Activated T-cell treated with anti-CD3 and anti-CD28 coated beads, Interleukin-2, amount 50 U/mL, for 4 hours (primary cell): ENCODE results near the gene GXYLT1. TPM values are rescaled to one million over a fixed set of nuclear protein-coding genes. Genes with fewer than 3 reads are reported as not detected.
"Not testable (repeated sequence)": the region's sequence is repeated elsewhere in the genome, so short reads cannot be mapped to it uniquely, and the experiment has no call there.

Experiments used
- ATAC-seq, 2 donors: fragments of 200-7000 bp; cut with Tn5 transposase; one replicate each; pipeline ENCODE4 v1.10.0; 2021
- DNase-seq: peaks from one replicate; pipeline ENCODE4 v3.0.0-alpha.2; 2020
- H3K27me3 Mint-ChIP-seq: one replicate; pipeline ENCODE4 v1.8.0; 2021; ENCODE audit warnings: low read depth, mixed read lengths
- H3K36me3 Mint-ChIP-seq: one replicate; pipeline ENCODE4 v1.8.0; 2022; ENCODE audit warnings: mixed read lengths; ENCODE audit not compliant: insufficient read depth
- H3K4me1 Mint-ChIP-seq: one replicate; pipeline ENCODE4 v1.8.0; 2021; ENCODE audit warnings: low read depth, mixed read lengths
- H3K4me3 Mint-ChIP-seq: one replicate; pipeline ENCODE4 v1.8.0; 2021; ENCODE audit warnings: mild to moderate bottlenecking, moderate library complexity, mixed read lengths
- H3K9me3 Mint-ChIP-seq: one replicate; pipeline ENCODE4 v1.8.0; 2021; ENCODE audit warnings: mixed read lengths
- total RNA-seq, 3 donors: library from RNA; stranded (reverse); gene quantifications; one replicate each; pipeline ENCODE4 v1.2.1, GENCODE V29; 2021

The GXYLT1 gene
- total RNA-seq, 3 donors from 2014 or later, result 7.3 to 8.7 (median 8.0) TPM

DNA sequence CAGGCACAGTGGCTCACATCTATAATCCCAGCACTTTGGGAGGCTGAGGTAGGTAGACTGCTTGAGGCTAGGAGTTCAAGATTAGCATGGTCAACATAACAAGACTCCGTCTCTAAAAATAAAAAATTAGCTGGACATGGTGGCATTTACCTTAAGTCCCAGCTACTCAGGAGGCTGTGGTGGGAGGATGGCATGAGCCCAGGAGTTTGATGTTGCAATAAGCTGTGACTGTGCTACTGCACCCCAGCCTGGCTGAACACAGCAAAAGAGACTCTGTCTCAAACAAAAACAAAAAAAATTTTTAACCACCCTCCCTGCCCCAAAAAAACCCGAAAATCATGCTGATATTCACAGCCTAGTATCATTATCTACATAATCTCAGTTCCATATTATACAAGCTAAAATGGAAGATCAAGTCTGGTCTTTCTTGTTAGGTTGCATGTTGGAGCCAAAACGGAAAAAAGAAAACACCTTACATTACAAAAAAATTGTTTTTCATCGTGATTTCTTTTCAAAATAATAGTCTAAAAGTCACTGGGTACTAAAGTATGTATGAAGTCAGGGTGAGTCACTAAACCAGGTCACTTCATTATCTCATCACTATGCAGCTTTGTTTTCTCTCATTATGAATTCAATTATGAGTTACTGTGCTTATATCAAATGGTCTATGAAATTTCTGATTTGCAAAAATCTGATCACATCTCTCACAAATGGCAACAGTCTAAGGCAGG, 13.8 kb downstream of the GXYLT1 start:
- DNase-seq (no peak), ATAC-seq (peak; percentile 61 to 65)
- Mint-ChIP-seq H3K4me1 (peaks cover 39% of the 10 kb centered on the region), H3K9me3 (no peaks in the 10 kb centered on the region), H3K27me3 (no peaks in the 10 kb centered on the region), H3K36me3 (peaks cover 7% of the 10 kb centered on the region), H3K4me3 (no peak overlapping the region)

DNA sequence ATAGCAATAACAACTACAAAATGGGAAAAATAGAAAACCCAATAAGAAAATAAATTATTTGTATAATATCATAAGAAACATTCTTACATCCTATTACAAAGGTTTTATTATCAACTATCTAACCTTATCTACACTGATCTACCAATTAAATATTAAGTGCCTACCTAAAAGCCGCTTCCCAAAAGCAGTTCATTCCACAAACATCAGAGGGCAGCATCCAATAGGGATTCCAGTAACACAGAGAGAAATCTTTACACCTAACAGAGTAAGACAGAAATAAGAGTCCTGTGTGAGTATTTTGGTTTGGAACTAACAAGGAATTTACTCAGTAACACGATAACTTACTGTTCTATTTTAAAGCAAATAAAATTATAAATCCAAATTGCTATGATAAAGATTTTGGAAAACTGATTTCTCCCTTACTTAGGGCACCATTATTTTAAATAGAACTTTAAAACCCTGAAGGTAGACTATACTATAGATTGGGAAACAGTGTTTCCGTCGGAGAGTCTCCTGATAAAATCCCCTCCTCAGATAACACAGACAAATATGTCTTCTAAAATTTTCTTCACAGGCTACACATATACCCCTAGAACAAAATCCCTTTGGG, 15.0 kb downstream of the GXYLT1 start:
- H3K4me1 Mint-ChIP-seq, result peaks cover 36% of the 10 kb centered on the region
- no peaks in the 10 kb centered on the region for H3K9me3 Mint-ChIP-seq
- ATAC-seq (no peak), DNase-seq (no peak)
- no peak overlapping the region for H3K4me3 Mint-ChIP-seq
- peaks cover 6% of the 10 kb centered on the region for H3K36me3 Mint-ChIP-seq
- H3K27me3 Mint-ChIP-seq, result no peaks in the 10 kb centered on the region

- DNase-seq, result no peak
- no peak for ATAC-seq
- Mint-ChIP-seq H3K4me3 (no peak overlapping the region), H3K4me1 (peaks cover 31% of the 10 kb centered on the region), H3K9me3 (no peaks in the 10 kb centered on the region), H3K36me3 (peaks cover 3% of the 10 kb centered on the region), H3K27me3 (no peaks in the 10 kb centered on the region)
Observed at GRCh38 chr12:42128888-42129287, 15.8 kb downstream of the GXYLT1 start.

GRCh38 chr12:42128327-42128726, 16.3 kb downstream of the GXYLT1 start:
- no peak for DNase-seq
- peaks cover 31% of the 10 kb centered on the region for H3K4me1 Mint-ChIP-seq
- ATAC-seq, result peak in 1 of 2 donors; percentile 32
- H3K27me3 Mint-ChIP-seq, result no peaks in the 10 kb centered on the region
- no peak overlapping the region for H3K4me3 Mint-ChIP-seq
- no peaks in the 10 kb centered on the region for H3K9me3 Mint-ChIP-seq
- H3K36me3 Mint-ChIP-seq, result peaks cover 3% of the 10 kb centered on the region

DNA sequence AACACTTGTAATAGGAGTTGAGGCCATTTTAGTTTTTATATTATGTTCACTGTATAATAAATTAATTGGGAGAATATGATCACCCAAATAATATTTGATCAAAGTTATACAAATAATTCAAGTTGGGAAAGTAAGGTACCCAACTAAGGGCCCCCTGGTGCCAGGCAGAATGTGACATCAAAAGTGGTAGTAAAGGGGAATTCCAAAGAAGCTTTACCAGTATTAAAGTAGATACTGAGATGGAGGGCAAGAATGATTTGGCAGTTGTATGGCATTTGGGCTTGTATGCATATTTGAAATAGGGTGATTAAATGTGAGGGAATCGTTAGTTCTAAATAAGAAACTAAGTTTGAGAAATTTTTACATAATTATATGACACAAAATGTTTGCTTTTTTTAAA, 17.7 kb downstream of the GXYLT1 start:
- ATAC-seq (no peak), DNase-seq (no peak)
- no peaks in the 10 kb centered on the region for H3K9me3 Mint-ChIP-seq
- peaks cover 3% of the 10 kb centered on the region for H3K36me3 Mint-ChIP-seq
- H3K27me3 Mint-ChIP-seq, result no peaks in the 10 kb centered on the region
- H3K4me3 Mint-ChIP-seq, result no peak overlapping the region
- peaks cover 26% of the 10 kb centered on the region for H3K4me1 Mint-ChIP-seq

GRCh38 chr12:42125388-42125767, 19.3 kb downstream of the GXYLT1 start:
- DNase-seq, result no peak
- peaks cover 3% of the 10 kb centered on the region for H3K36me3 Mint-ChIP-seq
- H3K9me3 Mint-ChIP-seq, result no peaks in the 10 kb centered on the region
- no peak overlapping the region for H3K4me3 Mint-ChIP-seq
- no peak for ATAC-seq
- no peaks in the 10 kb centered on the region for H3K27me3 Mint-ChIP-seq
- H3K4me1 Mint-ChIP-seq, result peaks cover 17% of the 10 kb centered on the region

- Mint-ChIP-seq H3K9me3 (no peaks in the 10 kb centered on the region), H3K36me3 (peaks cover 3% of the 10 kb centered on the region), H3K4me3 (no peak overlapping the region), H3K27me3 (no peaks in the 10 kb centered on the region), H3K4me1 (peaks cover 16% of the 10 kb centered on the region)
- ATAC-seq (no peak), DNase-seq (no peak)
Observed at GRCh38 chr12:42124764-42125387, 19.8 kb downstream of the GXYLT1 start.

- Mint-ChIP-seq H3K36me3 (peaks cover 26% of the 10 kb centered on the region), H3K4me1 (peaks cover 10% of the 10 kb centered on the region), H3K4me3 (no peak overlapping the region), H3K9me3 (peaks cover 2% of the 10 kb centered on the region), H3K27me3 (no peaks in the 10 kb centered on the region)
- no peak for DNase-seq
- no peak for ATAC-seq
Observed at GRCh38 chr12:42119085-42119633, 25.5 kb downstream of the GXYLT1 start.

DNA sequence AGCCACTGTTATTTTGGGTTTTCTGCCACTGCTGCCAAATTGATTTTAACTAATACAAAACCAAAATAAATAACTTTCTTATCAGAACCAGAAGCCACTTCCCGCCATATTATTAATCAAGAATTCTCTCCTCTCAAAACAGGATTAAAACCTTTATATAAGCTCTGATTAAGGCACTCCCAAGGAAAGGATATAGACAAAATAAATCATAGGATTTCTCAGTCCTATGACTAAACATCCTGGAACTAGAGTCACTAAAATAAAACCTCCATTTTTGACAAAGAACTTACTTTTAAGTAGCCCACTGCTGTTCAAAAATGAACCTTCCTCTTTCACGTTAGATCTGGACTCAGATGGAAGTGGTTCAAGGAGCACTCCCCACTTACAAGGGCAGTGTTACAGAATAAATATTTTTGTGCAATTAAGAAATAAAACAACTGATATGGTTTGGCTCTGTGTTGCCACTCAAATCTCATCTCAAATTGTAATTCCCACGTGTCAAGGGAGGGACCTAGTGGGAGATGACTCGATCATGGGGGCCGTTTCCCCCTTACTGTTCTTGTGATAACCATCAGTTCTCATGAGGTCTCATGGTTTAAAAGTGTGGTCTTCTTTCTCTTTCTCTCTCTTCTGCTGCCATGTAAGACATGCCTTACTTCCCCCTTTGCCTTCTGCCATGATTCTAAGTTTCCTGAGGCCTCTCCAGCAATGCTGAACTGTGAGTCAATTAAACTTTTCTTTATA, 26.4 kb downstream of the GXYLT1 start:
- H3K4me1 Mint-ChIP-seq, result peaks cover 10% of the 10 kb centered on the region
- ATAC-seq, result peak in 1 of 2 donors; percentile 23

DNA sequence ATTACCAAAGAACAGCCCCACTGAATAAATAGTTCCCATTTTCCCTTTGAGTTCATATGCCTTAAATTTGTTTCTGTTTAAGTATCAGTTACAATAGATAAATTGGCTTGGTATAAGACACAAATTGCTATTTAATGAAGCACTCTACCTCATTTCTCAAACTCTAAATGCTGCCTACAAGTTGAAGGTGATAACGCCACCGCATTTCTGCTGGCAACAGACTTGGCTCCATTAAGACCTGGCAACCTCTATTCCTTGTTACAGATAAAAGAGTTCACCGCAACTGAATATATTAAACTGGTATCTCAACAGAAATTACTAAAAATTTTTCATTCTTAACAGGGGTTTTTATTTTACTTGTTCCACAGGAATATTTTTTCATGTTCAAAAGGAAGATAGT, 35.6 kb downstream of the GXYLT1 start:
- Mint-ChIP-seq H3K27me3 (no peaks in the 10 kb centered on the region), H3K9me3 (peaks cover 4% of the 10 kb centered on the region), H3K4me1 (no peaks in the 10 kb centered on the region), H3K4me3 (no peak overlapping the region), H3K36me3 (peaks cover 33% of the 10 kb centered on the region)
- DNase-seq (no peak), ATAC-seq (no peak)

More for the DNA sequence above, 26.4 kb downstream of the GXYLT1 start:
- Mint-ChIP-seq H3K36me3 (peaks cover 34% of the 10 kb centered on the region), H3K9me3 (peaks cover 7% of the 10 kb centered on the region), H3K27me3 (no peaks in the 10 kb centered on the region), H3K4me3 (no peak overlapping the region)
- no peak for DNase-seq

- H3K4me1 Mint-ChIP-seq, H3K9me3 Mint-ChIP-seq, ATAC-seq, H3K4me3 Mint-ChIP-seq, DNase-seq, H3K27me3 Mint-ChIP-seq: not testable (repeated sequence)
- peaks cover 13% of the 10 kb centered on the region for H3K36me3 Mint-ChIP-seq
Observed at GRCh38 chr12:42106791-42107190, 37.9 kb downstream of the GXYLT1 start.

GRCh38 chr12:42104784-42105183, 39.9 kb downstream of the GXYLT1 start:
- H3K36me3 Mint-ChIP-seq, result peaks cover 4% of the 10 kb centered on the region
- no peaks in the 10 kb centered on the region for H3K9me3 Mint-ChIP-seq
- H3K27me3 Mint-ChIP-seq, result no peaks in the 10 kb centered on the region
- H3K4me3 Mint-ChIP-seq, result no peak overlapping the region
- no peaks in the 10 kb centered on the region for H3K4me1 Mint-ChIP-seq
- ATAC-seq, result no peak
- no peak for DNase-seq

DNA sequence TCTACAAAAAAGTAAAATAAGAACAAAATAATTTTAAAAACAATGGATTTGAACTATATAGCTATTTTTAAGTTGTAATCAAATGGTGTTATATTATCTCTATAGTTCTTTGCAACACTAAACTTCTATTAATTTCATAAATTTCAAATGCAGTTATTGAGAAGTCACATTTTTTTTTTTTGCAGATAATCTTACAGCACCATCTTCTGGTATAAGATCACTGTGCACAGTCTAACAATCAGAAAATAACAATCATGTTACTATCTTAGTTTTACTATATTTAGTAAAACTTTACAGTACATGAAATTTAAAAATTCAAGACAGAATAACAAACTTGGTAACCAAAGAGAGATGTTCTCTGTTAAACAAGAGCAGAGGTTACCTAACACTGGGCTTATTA, 40.6 kb downstream of the GXYLT1 start:
- Mint-ChIP-seq H3K36me3 (peaks cover 2% of the 10 kb centered on the region), H3K4me3 (no peak overlapping the region), H3K27me3 (no peaks in the 10 kb centered on the region), H3K9me3 (no peaks in the 10 kb centered on the region), H3K4me1 (peaks cover under 1% of the 10 kb centered on the region)
- no peak for DNase-seq
- no peak for ATAC-seq

- Mint-ChIP-seq H3K4me1 (peaks cover 8% of the 10 kb centered on the region), H3K9me3 (no peaks in the 10 kb centered on the region), H3K36me3 (no peaks in the 10 kb centered on the region), H3K27me3 (no peaks in the 10 kb centered on the region), H3K4me3 (no peak overlapping the region)
- ATAC-seq, result no peak
- no peak for DNase-seq
Observed at GRCh38 chr12:42103155-42103554, 41.5 kb downstream of the GXYLT1 start.
